ENCODE results near the gene HOXD11. TPM values are rescaled to one million over a fixed set of nuclear protein-coding genes. Genes with fewer than 3 reads are reported as not detected.

The HOXD11 gene
- total RNA-seq, 1 donor from 2014 or later: 1.1 TPM

- peaks cover 6% of the 10 kb centered on the region for H3K9me3 Mint-ChIP-seq
- H3K36me3 Mint-ChIP-seq: peaks cover 9% of the 10 kb centered on the region
- no peaks in the 10 kb centered on the region for H3K4me1 Mint-ChIP-seq (ENCODE audit: unreplicated experiment)
- no peak within 1 kb of the TSS for H3K27ac Mint-ChIP-seq
- peaks cover 99% of the 10 kb centered on the region for H3K27me3 Mint-ChIP-seq
- peak; percentile 51 for TF ChIP-seq CTCF (conservative IDR thresholded peaks at IDR 0.05)
- H3K4me3 Mint-ChIP-seq: peak within 1 kb of the TSS; percentile 58
- DNase-seq (ENCODE audit: extremely low spot score, unreplicated experiment): no peak
Observed at GRCh38 chr2:176115883-176116813, 9.1 kb downstream of the HOXD11 start, which contains the start of gene HOXD10. Gene HOXD10, plus strand, starts transcription at chr2:176116778. Its CDS starts 56 bp downstream, at chr2:176116834.

- Mint-ChIP-seq H3K27ac (no peak overlapping the region), H3K4me3 (no peak overlapping the region), H3K27me3 (peaks cover 97% of the 10 kb centered on the region), H3K36me3 (peaks cover 9% of the 10 kb centered on the region), H3K4me1 (ENCODE audit: unreplicated experiment) (no peaks in the 10 kb centered on the region), H3K9me3 (peaks cover 6% of the 10 kb centered on the region)
- DNase-seq (ENCODE audit: extremely low spot score, unreplicated experiment): no peak
- no peak for TF ChIP-seq CTCF (conservative IDR thresholded peaks at IDR 0.05)
Observed at GRCh38 chr2:176117162-176117822, 10.2 kb downstream of the HOXD11 start.

GRCh38 chr2:176117823-176118371, 10.8 kb downstream of the HOXD11 start:
- peaks cover 9% of the 10 kb centered on the region for H3K36me3 Mint-ChIP-seq
- TF ChIP-seq CTCF (conservative IDR thresholded peaks at IDR 0.05): no peak
- H3K27me3 Mint-ChIP-seq: peaks cover 95% of the 10 kb centered on the region
- peaks cover 6% of the 10 kb centered on the region for H3K9me3 Mint-ChIP-seq
- DNase-seq (ENCODE audit: extremely low spot score, unreplicated experiment): no peak
- H3K27ac Mint-ChIP-seq: no peak overlapping the region
- no peaks in the 10 kb centered on the region for H3K4me1 Mint-ChIP-seq (ENCODE audit: unreplicated experiment)
- H3K4me3 Mint-ChIP-seq: peak overlapping the region; percentile 28

GRCh38 chr2:176118601-176119339, 11.7 kb downstream of the HOXD11 start:
- peaks cover 4% of the 10 kb centered on the region for H3K4me1 Mint-ChIP-seq (ENCODE audit: unreplicated experiment)
- no peak for DNase-seq (ENCODE audit: extremely low spot score, unreplicated experiment)
- TF ChIP-seq CTCF (conservative IDR thresholded peaks at IDR 0.05): peak; percentile 67
- H3K27ac Mint-ChIP-seq: no peak overlapping the region
- H3K4me3 Mint-ChIP-seq: peak overlapping the region; percentile 28
- peaks cover 6% of the 10 kb centered on the region for H3K9me3 Mint-ChIP-seq
- peaks cover 93% of the 10 kb centered on the region for H3K27me3 Mint-ChIP-seq
- H3K36me3 Mint-ChIP-seq: peaks cover 9% of the 10 kb centered on the region
